Measurements from ENCODE around the gene UBA7. TPM values are rescaled to one million over a fixed set of nuclear protein-coding genes. Genes with fewer than 3 reads are reported as not detected.

UBA7 gene
- total and polyA plus RNA-seq, 2 of the 13 experiments (the other 11 are each of a cell fraction or from before 2014, with no cell fraction given): 9.5 to 16.5 TPM

- ChIA-PET POLR2A (no interaction called here), CTCF (ENCODE audit: low intra/inter-chr PET ratio, low total read pairs) (no interaction called here)
- in situ Hi-C loops (cut with HindIII; ENCODE audit: extremely low pct_ligation_motif_present, low pct_unique_long_range_greater_than_20kb) (no loop called here), intact Hi-C loops (cut with micrococcal nuclease; ENCODE audit: unreplicated experiment) (no loop called here)
- Histone ChIP-seq H3K4me1 (ENCODE audit: insufficient read depth, low read length) (peaks cover 9% of the 10 kb centered on the region), H4K20me1 (ENCODE audit: insufficient read depth, low read length) (0 out of 2 replicates have a peak, but pooled peaks cover 4% of the 10 kb centered on the region), H3K36me3 (replicated peaks in 1 of 2; ENCODE audit: control insufficient read depth in 1 of 2, insufficient read depth in 2 of 2, low read length in 2 of 2) (peaks cover 5 to 15% of the 10 kb centered on the region in 2 experiments; a peak in 3 of 5 replicates), H3K4me2 (ENCODE audit: low read depth, low read length) (no peak overlapping the region), H2AFZ (ENCODE audit: low read length) (no peak overlapping the region), H3K4me3 (replicated peaks in 1 of 3; ENCODE audit: insufficient read depth in 1 of 3, low read depth in 2 of 3, low read length in 3 of 3) (no peak overlapping the region), H3K27me3 (ENCODE audit: control insufficient read depth in 1 of 2, insufficient read depth in 2 of 2, low read length in 2 of 2) (no peaks in the 10 kb centered on the region), H3K79me2 (ENCODE audit: insufficient read depth, low read length) (peaks cover 54% of the 10 kb centered on the region), H3K9me3 (ENCODE audit: low read length) (no peaks in the 10 kb centered on the region), H3K27ac (ENCODE audit: extremely low read length, insufficient read depth, low read length) (no peak overlapping the region), H3K9ac (ENCODE audit: insufficient read depth, low read depth, low read length) (no peak overlapping the region)
- DNase-seq (ENCODE audit: low spot score) (no peak), ATAC-seq (no peak), FAIRE-seq (no peak)
- no peak for TF ChIP-seq ZFP41 (CRISPR knock-in tag; IDR thresholded peaks at IDR 0.05; ENCODE audit: borderline replicate concordance)
- TF ChIP-seq SSRP1 (CRISPR knock-in tag; IDR thresholded peaks at IDR 0.05): no peak
- no peak for TF ChIP-seq DBP (CRISPR knock-in tag; IDR thresholded peaks at IDR 0.05; ENCODE audit: not compliant biosample characterization)
- TF ChIP-seq IKZF4 (CRISPR knock-in tag; IDR thresholded peaks at IDR 0.05; ENCODE audit: borderline replicate concordance, low read depth, not compliant biosample characterization): no peak
- no peak for TF ChIP-seq DZIP1 (CRISPR knock-in tag; IDR thresholded peaks at IDR 0.05)
- WGBS (ENCODE audit: low lambda C conversion rate): 86% methylated on average over 3 of the region's 3 CpGs
- no TSS peak for BruUV-seq (replicated peaks)
Measured at GRCh38 chr3:49761661-49762060, 52.1 kb downstream of the UBA7 start.

All from HepG2 (cell line).